ENCODE results near the gene ESYT3. TPM values are rescaled to one million over a fixed set of nuclear protein-coding genes. Genes with fewer than 3 reads are reported as not detected.

ESYT3 gene
- total RNA-seq, 1 experiment from 2014 or later, result 6.4 TPM

DNA sequence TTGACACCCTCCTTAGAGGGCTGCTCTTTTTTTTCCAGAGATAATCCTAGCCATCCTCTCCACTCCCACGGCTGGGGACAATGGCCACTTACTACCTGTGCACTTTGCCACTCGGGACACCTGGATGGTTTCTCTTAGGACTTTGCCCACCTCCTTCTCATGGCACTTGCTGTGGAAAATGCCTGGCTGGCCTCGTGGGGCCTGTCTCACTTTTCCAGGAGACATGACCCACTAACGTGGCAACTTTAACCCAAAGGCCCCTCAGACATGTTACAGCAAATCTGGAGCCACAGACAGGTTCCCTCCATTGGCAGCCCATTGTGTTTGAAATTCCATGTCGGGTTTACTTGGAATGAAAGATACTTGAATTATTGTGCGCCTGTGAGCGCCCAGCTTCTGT lies 29.4 kb upstream of the ESYT3 start:
- Histone ChIP-seq H3F3A (ENCODE audit: insufficient read depth, low read depth) (no peaks in the 10 kb centered on the region), H3K4me2 (no peak overlapping the region), H4K20me1 (ENCODE audit: insufficient read depth) (no peaks in the 10 kb centered on the region), H3K9me3 (ENCODE audit: insufficient read depth, low read depth) (no peaks in the 10 kb centered on the region), H3K9me2 (ENCODE audit: insufficient read depth) (no peaks in the 10 kb centered on the region), H3K27ac (no peak overlapping the region), H3K79me2 (ENCODE audit: low read depth) (no peaks in the 10 kb centered on the region), H2AFZ (no peak overlapping the region), H3K36me3 (ENCODE audit: low read depth) (no peaks in the 10 kb centered on the region), H3K4me3 (no peak overlapping the region), H3K27me3 (ENCODE audit: insufficient read depth, low read depth) (peaks cover 25% of the 10 kb centered on the region; the same call in 1 of the 2 replicates), H3K4me1 (replicated peaks; ENCODE audit: insufficient read depth) (no peaks in the 10 kb centered on the region)
- ChIA-PET POLR2A (ENCODE audit: unreplicated experiment) (no interaction called here), CTCF (no interaction called here)
- intact Hi-C loops (cut with micrococcal nuclease; ENCODE audit: unreplicated experiment), result no loop called here
- TF ChIP-seq EZH2 (IDR thresholded peaks at IDR 0.05; ENCODE audit: low read depth), result no peak
- TF ChIP-seq, protein P1, sequence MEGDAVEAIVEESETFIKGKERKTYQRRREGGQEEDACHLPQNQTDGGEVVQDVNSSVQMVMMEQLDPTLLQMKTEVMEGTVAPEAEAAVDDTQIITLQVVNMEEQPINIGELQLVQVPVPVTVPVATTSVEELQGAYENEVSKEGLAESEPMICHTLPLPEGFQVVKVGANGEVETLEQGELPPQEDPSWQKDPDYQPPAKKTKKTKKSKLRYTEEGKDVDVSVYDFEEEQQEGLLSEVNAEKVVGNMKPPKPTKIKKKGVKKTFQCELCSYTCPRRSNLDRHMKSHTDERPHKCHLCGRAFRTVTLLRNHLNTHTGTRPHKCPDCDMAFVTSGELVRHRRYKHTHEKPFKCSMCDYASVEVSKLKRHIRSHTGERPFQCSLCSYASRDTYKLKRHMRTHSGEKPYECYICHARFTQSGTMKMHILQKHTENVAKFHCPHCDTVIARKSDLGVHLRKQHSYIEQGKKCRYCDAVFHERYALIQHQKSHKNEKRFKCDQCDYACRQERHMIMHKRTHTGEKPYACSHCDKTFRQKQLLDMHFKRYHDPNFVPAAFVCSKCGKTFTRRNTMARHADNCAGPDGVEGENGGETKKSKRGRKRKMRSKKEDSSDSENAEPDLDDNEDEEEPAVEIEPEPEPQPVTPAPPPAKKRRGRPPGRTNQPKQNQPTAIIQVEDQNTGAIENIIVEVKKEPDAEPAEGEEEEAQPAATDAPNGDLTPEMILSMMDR (conservative IDR thresholded peaks at IDR 0.05), result no peak
- BruUV-seq (replicated peaks), result no TSS peak
- DNase-seq, result no peak

DNA sequence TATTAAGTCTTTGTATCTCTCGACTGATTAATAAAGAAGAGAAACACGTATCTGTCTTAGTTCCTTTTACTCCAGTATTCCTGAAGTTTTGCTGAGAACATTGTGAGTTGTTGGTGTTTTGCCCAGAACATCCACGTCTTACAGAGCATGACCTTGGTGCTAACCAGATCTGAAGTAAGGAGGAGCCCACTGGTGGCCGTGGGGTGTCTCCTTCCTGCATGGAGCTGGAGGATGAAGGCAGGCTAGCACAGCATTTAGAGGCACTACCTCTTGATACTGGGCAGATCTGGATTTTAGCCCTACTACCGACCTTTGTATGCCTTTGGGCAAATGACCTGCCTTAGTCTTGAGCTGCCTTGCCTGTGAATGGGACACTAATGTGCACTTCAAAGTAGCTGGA lies 28.9 kb upstream of the ESYT3 start:
- CTCF ChIA-PET, result no interaction called here
- Histone ChIP-seq H3K9me2 (ENCODE audit: insufficient read depth) (no peaks in the 10 kb centered on the region), H3K79me2 (ENCODE audit: low read depth) (no peaks in the 10 kb centered on the region), H3K4me1 (replicated peaks; ENCODE audit: insufficient read depth) (no peaks in the 10 kb centered on the region), H3K9me3 (ENCODE audit: insufficient read depth, low read depth) (no peaks in the 10 kb centered on the region), H4K20me1 (ENCODE audit: insufficient read depth) (no peaks in the 10 kb centered on the region), H3K27ac (no peak overlapping the region), H2AFZ (no peak overlapping the region), H3F3A (ENCODE audit: insufficient read depth, low read depth) (no peaks in the 10 kb centered on the region), H3K4me2 (no peak overlapping the region), H3K27me3 (ENCODE audit: insufficient read depth, low read depth) (peaks cover 25% of the 10 kb centered on the region; the same call in 1 of the 2 replicates), H3K36me3 (ENCODE audit: low read depth) (no peaks in the 10 kb centered on the region), H3K4me3 (no peak overlapping the region)
- BruUV-seq (replicated peaks), result no TSS peak
- no peak for TF ChIP-seq EZH2 (IDR thresholded peaks at IDR 0.05; ENCODE audit: low read depth)
- TF ChIP-seq, protein P1 (conservative IDR thresholded peaks at IDR 0.05), result no peak
- intact Hi-C loops (cut with micrococcal nuclease; ENCODE audit: unreplicated experiment), result no loop called here
- POLR2A ChIA-PET (ENCODE audit: unreplicated experiment), result no interaction called here
- DNase-seq, result no peak

DNA sequence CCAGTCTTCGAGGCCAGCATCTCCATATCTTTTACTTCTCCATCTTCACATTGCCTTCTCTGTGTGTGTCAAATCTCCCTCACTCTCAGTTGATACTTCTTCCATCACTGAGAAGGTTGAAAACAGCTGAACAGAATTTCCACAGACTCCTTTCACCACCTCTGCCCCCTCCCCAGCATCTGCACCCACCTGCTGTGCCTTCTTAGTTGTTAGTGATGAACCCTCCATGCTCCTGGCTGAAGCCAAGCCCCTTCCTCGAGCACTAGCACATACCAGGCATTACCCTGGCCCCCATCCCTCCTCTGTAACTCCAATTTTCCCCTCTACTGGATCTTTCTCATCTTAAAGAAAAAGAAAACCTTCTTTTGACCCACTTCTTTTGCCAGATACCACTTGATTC lies 27.8 kb upstream of the ESYT3 start:
- Histone ChIP-seq H3K79me2 (ENCODE audit: low read depth) (no peaks in the 10 kb centered on the region), H3K4me3 (no peak overlapping the region), H3K9me3 (ENCODE audit: insufficient read depth, low read depth) (no peaks in the 10 kb centered on the region), H4K20me1 (ENCODE audit: insufficient read depth) (no peaks in the 10 kb centered on the region), H3K4me1 (replicated peaks; ENCODE audit: insufficient read depth) (no peaks in the 10 kb centered on the region), H3K4me2 (no peak overlapping the region), H3K9me2 (ENCODE audit: insufficient read depth) (no peaks in the 10 kb centered on the region), H3K36me3 (ENCODE audit: low read depth) (no peaks in the 10 kb centered on the region), H3F3A (ENCODE audit: insufficient read depth, low read depth) (no peaks in the 10 kb centered on the region), H3K27me3 (ENCODE audit: insufficient read depth, low read depth) (peaks cover 25% of the 10 kb centered on the region; the same call in 1 of the 2 replicates), H3K27ac (no peak overlapping the region), H2AFZ (no peak overlapping the region)
- POLR2A ChIA-PET (ENCODE audit: unreplicated experiment), result no interaction called here
- DNase-seq, result no peak
- intact Hi-C loops (cut with micrococcal nuclease; ENCODE audit: unreplicated experiment), result no loop called here
- TF ChIP-seq, protein P1 (conservative IDR thresholded peaks at IDR 0.05), result no peak
- no peak for TF ChIP-seq EZH2 (IDR thresholded peaks at IDR 0.05; ENCODE audit: low read depth)
- CTCF ChIA-PET, result no interaction called here
- BruUV-seq (replicated peaks), result no TSS peak

Measured in PC-9 (cell line).